ENCODE measurements around the gene PRRG1.

The PRRG1 gene

GRCh38 chrX:37378404-37378803, 29.2 kb downstream of the PRRG1 start:
- DNase-seq (ENCODE audit: low read depth), result peak; percentile 1
- TF ChIP-seq CTCF (IDR thresholded peaks at IDR 0.05; ENCODE audit: insufficient read depth, low read depth, low read length, missing control alignments), result no peak
- no peak overlapping the region for H3K4me3 ChIP-seq (ENCODE audit: low read length)

DNA sequence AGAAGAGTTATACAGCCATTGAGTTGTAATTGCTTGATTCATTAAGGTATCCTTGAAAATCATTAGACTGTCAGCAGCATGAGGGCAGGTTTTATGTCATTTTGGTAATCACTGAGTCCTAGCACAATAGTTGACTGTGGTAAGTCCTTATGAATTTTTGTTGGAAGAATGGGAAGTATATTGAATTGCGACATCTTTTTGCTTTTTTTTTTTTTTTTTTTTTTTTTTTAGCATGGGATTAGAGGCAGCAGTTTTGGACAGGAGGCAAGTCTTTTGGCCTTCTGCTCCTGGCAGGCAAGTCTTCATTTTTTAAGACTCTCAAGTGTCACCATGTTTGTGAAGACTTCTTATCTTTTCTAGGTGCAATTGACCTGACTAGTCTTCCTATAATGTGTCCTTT, 29.7 kb downstream of the PRRG1 start:
- no peak for DNase-seq (ENCODE audit: low read depth)
- TF ChIP-seq CTCF (IDR thresholded peaks at IDR 0.05; ENCODE audit: insufficient read depth, low read depth, low read length, missing control alignments), result no peak
- H3K4me3 ChIP-seq (ENCODE audit: low read length), result no peak overlapping the region

GRCh38 chrX:37380256-37380655, 31.1 kb downstream of the PRRG1 start:
- TF ChIP-seq CTCF (IDR thresholded peaks at IDR 0.05; ENCODE audit: insufficient read depth, low read depth, low read length, missing control alignments), result no peak
- DNase-seq (ENCODE audit: low read depth), result peak; percentile 11
- no peak overlapping the region for H3K4me3 ChIP-seq (ENCODE audit: low read length)

GRCh38 chrX:37380924-37381323, 31.8 kb downstream of the PRRG1 start:
- TF ChIP-seq CTCF (IDR thresholded peaks at IDR 0.05; ENCODE audit: insufficient read depth, low read depth, low read length, missing control alignments), result no peak
- peak; percentile 61 for DNase-seq (ENCODE audit: low read depth)
- H3K4me3 ChIP-seq (ENCODE audit: low read length), result no peak overlapping the region

DNA sequence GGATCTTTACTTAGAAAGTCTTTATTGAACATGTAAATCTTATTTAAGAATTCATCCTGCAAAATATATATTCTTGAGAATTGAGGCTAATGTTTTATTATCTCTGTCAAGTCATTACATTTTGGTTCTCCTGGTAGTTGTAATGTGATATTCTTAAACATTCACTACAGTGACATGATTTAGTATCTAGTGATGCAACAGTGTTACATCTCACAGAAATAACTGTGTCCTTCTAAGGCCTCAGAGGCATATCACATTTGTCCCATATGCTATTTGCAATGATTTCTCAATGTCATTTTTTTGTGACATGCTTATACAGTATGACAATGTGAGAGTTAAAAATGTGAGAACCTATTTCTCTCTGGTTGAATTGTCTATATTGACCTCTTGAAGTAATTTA, 34.1 kb downstream of the PRRG1 start:
- no peak overlapping the region for H3K4me3 ChIP-seq (ENCODE audit: low read length)
- no peak for DNase-seq (ENCODE audit: low read depth)
- TF ChIP-seq CTCF (IDR thresholded peaks at IDR 0.05; ENCODE audit: insufficient read depth, low read depth, low read length, missing control alignments), result no peak

DNA sequence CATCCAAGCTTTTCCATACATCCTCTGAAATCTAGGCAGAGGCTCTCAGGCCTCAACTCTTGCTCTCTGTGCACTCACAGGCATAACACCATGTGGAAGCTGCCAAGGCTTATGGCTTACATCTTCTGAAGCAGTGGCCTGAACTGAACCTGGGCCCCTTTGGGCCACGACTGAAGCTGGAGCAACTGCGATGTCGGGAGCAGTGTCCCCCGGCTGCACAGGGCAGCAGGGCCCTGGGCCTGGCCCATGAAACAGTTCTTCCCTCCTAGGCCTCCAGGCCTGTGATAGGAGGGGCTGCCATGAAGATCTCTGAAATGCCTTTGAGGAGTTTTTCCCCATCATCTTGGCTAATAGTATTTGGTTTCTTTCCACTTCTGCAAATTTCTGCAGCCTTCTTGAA, 39.2 kb downstream of the PRRG1 start:
- no peak for DNase-seq (ENCODE audit: low read depth)
- no peak overlapping the region for H3K4me3 ChIP-seq (ENCODE audit: low read length)
- TF ChIP-seq CTCF (IDR thresholded peaks at IDR 0.05; ENCODE audit: insufficient read depth, low read depth, low read length, missing control alignments), result no peak

DNA sequence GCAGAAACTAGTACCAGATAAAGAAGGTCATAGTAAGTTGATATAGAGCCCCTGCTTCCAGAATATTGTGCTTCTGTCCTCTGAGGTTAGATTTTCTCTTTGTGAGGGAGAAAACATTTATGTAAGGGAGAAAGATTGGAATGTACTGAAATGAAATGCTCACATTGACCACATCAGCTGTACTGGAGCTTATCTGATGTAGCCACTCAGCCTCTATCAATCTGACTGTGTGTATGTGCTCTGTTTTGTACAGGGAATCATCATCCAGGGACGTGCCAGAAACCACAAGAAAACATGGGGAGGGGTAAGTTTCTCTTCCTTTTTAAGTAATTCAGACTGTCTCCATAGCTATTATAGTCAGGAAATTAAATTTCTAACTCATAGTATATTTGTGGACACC, 56.8 kb downstream of the PRRG1 start:
- H3K4me3 ChIP-seq (ENCODE audit: low read length), result no peak overlapping the region
- DNase-seq (ENCODE audit: low read depth), result no peak
- TF ChIP-seq CTCF (IDR thresholded peaks at IDR 0.05; ENCODE audit: insufficient read depth, low read depth, low read length, missing control alignments), result no peak

Data from epithelial cell of esophagus (primary cell).